AG10803 (cell line): Measurements from ENCODE around the gene TRIM10.
"Not testable (repeated sequence)": the region's sequence is repeated elsewhere in the genome, so short reads cannot be mapped to it uniquely, and the experiment has no call there.

ENCODE experiments used
- DNase-seq: peaks from one replicate; pipeline ENCODE4 v3.0.0; 2010; ENCODE audit warnings: low read depth
- H3K4me3 ChIP-seq: 2 replicates; pipeline ENCODE4 v1.5.1; 2011; ENCODE audit warnings: mild to moderate bottlenecking, low read length, control low read depth
- TF ChIP-seq, protein P1 (sequence below): conservative IDR thresholded peaks from 2 replicates; pipeline ENCODE4 v1.5.1; 2011; ENCODE audit warnings: mild to moderate bottlenecking, low read length, control low read depth, inconsistent platforms

TRIM10 gene

GRCh38 chr6:30122515-30122914 is 38.5 kb downstream of the TRIM10 start:
- DNase-seq, result peak; percentile 46
- no peak overlapping the region for H3K4me3 ChIP-seq
- TF ChIP-seq, protein P1, sequence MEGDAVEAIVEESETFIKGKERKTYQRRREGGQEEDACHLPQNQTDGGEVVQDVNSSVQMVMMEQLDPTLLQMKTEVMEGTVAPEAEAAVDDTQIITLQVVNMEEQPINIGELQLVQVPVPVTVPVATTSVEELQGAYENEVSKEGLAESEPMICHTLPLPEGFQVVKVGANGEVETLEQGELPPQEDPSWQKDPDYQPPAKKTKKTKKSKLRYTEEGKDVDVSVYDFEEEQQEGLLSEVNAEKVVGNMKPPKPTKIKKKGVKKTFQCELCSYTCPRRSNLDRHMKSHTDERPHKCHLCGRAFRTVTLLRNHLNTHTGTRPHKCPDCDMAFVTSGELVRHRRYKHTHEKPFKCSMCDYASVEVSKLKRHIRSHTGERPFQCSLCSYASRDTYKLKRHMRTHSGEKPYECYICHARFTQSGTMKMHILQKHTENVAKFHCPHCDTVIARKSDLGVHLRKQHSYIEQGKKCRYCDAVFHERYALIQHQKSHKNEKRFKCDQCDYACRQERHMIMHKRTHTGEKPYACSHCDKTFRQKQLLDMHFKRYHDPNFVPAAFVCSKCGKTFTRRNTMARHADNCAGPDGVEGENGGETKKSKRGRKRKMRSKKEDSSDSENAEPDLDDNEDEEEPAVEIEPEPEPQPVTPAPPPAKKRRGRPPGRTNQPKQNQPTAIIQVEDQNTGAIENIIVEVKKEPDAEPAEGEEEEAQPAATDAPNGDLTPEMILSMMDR, result no peak

DNA sequence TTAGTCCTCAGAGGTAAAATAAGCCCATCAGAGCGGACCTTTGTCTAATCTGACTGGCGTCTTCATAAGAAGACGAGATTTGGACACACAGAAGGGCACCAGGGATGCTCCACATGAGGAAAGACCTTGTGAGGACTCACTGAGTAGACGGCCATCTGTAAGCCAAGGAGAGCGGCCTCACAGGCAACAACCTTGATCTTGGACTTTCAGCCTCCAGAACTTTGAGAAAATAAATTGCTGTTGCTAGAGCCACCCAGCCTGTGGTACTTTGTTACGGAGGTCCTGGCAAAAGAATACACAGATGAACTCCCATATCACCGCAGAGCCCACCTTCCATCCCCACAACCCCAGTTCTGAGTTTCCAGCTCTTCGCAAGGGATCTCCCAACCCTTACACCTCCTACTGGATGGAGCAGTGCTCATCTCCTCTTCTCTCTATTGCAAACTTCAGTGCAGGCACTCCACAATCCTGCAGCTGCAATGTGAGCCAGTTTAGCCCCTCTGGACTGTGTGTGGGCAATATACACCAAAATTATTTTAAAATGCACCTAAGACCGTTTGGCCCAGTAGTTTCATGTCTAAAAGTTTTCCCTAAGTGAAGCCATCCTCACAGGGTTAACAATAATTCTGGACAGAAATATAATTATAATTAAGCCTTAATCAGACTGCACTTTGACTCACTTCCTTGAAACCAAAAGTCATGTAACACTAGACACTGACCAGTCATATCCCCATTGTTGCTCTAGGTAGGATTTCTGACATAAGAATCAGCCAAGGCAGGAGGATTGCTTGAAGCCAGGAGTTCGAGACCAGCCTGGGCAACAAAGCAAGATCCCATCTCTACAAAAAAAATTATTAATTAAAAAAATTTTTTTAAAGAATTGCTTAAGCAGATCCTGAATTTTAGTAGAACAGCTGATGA is 39.3 kb downstream of the TRIM10 start:
- DNase-seq, result no peak
- no peak overlapping the region for H3K4me3 ChIP-seq
- TF ChIP-seq, protein P1, result no peak

DNA sequence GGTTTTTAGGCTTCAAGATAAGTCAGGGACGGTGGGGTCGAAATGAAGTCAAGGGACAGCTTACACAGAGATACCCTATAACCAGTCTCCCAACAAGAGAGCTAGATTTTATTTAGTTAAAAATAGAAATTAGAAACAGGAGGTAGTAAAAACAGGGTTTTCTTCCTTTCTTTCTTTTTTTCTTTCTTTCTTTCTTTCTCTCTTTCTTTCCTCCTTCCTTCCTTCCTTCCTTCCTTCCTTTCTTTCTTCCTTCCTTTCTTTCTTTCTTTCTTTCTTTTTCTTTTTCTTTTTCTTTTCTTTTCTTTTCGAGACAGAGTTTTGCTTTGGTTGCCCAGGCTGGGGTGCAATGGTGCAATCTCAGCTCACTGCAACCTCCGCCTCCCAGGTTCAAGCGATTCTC is 42.3 kb downstream of the TRIM10 start:
- H3K4me3 ChIP-seq, DNase-seq: not testable (repeated sequence)

GRCh38 chr6:30116724-30117123 is 44.3 kb downstream of the TRIM10 start:
- TF ChIP-seq, protein P1, result peak; percentile 11; the same call in 1 of the 2 replicates
- no peak for DNase-seq
- H3K4me3 ChIP-seq, result no peak overlapping the region

DNA sequence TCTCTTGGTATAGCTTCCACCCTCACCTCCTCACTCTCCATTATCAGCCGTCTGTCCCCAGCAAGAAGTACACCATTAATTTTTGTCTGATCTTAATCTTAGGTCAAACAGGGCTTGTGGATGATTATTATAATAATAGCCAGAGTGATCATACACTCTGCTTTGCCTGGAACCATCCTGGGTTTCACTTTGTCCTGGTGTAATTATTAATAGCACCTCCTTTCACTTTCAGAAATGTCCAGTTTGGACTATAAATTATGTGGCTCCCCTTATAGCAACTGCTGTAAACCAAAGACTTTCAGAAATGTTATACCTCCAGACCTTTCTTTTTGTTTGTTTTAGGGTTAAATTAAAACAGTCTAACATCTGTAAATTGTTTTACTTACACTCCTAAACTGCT is 47.2 kb downstream of the TRIM10 start:
- no peak overlapping the region for H3K4me3 ChIP-seq
- TF ChIP-seq, protein P1, result no peak
- DNase-seq, result no peak

DNA sequence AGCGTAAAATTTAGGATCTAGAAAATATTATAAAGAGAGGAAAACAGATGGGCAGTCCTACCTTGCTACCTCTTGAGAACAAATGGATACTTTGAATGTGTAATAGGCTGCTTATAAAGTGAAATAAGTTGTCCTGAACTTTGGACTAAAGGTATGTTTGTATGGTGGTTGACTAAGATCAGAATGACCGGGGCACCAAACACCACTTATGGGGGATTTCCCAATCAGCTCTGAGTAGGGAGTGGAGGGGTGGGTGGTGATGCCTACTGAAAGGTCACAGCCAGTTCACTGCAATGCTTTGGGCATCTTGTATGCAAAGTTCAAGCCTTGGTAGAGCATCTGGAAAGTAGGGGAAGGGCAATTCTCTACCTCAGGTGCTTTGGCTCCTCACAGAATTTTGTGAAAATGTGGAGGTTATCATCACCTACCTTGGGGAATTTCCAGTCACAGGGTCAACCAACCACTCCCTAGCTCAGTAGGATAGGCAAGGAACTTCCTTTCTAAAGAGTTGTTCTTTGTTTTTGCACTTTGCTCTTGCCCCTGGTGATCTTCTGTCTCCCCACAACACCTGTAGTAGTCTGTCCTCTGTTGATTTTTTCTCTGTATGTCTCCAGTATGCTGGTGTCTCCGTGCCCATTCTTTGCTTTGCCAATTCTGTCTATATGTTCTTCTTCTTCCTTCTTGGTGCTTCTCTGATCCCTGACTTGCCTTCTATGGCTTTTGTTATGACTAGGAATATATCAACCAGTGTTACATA is 47.8 kb downstream of the TRIM10 start, which contains the start of gene TRIM31:
Gene TRIM31 (minus strand): TSS at position 88 of the 757 bp plus-strand sequence. CDS start 285 bp downstream, outside the sequence.
- TF ChIP-seq, protein P1, result no peak
- no peak within 1 kb of the TSS for H3K4me3 ChIP-seq
- no peak for DNase-seq

- no peak for DNase-seq
- no peak overlapping the region for H3K4me3 ChIP-seq
- TF ChIP-seq, protein P1, result no peak
Observed at GRCh38 chr6:30112402-30112994, 48.5 kb downstream of the TRIM10 start.
